Thyroid gland (tissue), 4 donors: Measurements from ENCODE around the gene ATF2.

Experiments
- POLR2A ChIP-seq, 2 donors: fragments of 450-650 bp; IDR thresholded peaks; one replicate each; pipeline ENCODE4 v1.6.1; 2017; ENCODE audit warnings: antibody characterized with exemption in 2 of 2, mild to moderate bottlenecking in 2 of 2, moderate library complexity in 1 of 2
- TF ChIP-seq, protein P1 (sequence below), 6 experiments: fragments of 200-600 bp in 3 of 6; fragments of 450-650 bp in 3 of 6; sonication (generic) in 3 of 6; IDR thresholded peaks; one replicate each; pipeline ENCODE4 v1.5.1; 2016 to 2019; ENCODE audit warnings: antibody characterized with exemption in 6 of 6, mild to moderate bottlenecking in 2 of 6, inconsistent platforms in 1 of 6, moderate library complexity in 1 of 6

DNA sequence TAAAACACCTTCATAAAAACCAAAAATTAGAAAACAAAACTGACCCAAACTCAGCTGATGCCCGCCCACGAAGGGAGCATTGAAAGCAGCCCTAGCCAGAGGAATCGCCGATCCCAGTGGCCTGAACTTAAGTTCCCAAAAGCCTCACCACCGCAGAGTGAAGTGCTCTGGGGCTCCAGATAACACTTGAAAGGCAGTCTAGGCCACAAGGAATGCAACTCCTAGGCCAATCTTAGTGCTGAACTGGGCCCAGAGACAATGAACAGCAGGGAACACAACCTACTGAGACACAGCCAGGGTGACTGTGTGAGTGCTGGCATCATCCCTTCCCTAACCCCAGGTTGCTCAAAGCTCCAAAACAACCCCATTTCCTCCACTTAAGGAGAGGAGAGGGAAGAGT lies 103.2 kb downstream of the ATF2 start:
- TF ChIP-seq, protein P1, sequence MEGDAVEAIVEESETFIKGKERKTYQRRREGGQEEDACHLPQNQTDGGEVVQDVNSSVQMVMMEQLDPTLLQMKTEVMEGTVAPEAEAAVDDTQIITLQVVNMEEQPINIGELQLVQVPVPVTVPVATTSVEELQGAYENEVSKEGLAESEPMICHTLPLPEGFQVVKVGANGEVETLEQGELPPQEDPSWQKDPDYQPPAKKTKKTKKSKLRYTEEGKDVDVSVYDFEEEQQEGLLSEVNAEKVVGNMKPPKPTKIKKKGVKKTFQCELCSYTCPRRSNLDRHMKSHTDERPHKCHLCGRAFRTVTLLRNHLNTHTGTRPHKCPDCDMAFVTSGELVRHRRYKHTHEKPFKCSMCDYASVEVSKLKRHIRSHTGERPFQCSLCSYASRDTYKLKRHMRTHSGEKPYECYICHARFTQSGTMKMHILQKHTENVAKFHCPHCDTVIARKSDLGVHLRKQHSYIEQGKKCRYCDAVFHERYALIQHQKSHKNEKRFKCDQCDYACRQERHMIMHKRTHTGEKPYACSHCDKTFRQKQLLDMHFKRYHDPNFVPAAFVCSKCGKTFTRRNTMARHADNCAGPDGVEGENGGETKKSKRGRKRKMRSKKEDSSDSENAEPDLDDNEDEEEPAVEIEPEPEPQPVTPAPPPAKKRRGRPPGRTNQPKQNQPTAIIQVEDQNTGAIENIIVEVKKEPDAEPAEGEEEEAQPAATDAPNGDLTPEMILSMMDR (IDR thresholded peaks at IDR 0.05), result no peak
- no peak for TF ChIP-seq POLR2A (IDR thresholded peaks at IDR 0.05)
